Measurements from ENCODE around the gene STK32B.

STK32B gene

GRCh38 chr4:5050520-5051277 is 581 bp upstream of the STK32B start (continued):
- TF ChIP-seq ZBTB10 (tag by site-specific recombination; IDR thresholded peaks at IDR 0.05) (peak; percentile 64; the same call in 1 of the 2 replicates), ZNF214 (tag by site-specific recombination; IDR thresholded peaks at IDR 0.05; ENCODE audit: borderline replicate concordance) (no peak), ZSCAN23 (tag by site-specific recombination; IDR thresholded peaks at IDR 0.05) (no peak), ZNF692 (tag by site-specific recombination; IDR thresholded peaks at IDR 0.05) (peak; percentile 61), GLIS1 (tag by site-specific recombination; IDR thresholded peaks at IDR 0.05) (peak; percentile 10; the same call in 1 of the 2 replicates), ZNF660 (tag by site-specific recombination; IDR thresholded peaks at IDR 0.05) (no peak), ZEB2 (tag by site-specific recombination; IDR thresholded peaks at IDR 0.05) (no peak), ZNF777 (tag by site-specific recombination; IDR thresholded peaks at IDR 0.05; ENCODE audit: borderline replicate concordance) (0 out of 2 replicates have a peak, but pooled peaks have one; percentile 33), ZNF529 (tag by site-specific recombination; IDR thresholded peaks at IDR 0.05; ENCODE audit: insufficient replicate concordance) (no peak), ZNF639 (tag by site-specific recombination; IDR thresholded peaks at IDR 0.05) (no peak), ZNF558 (tag by site-specific recombination; IDR thresholded peaks at IDR 0.05) (no peak), PRDM2 (tag by site-specific recombination; IDR thresholded peaks at IDR 0.05; ENCODE audit: borderline replicate concordance) (no peak), ZNF623 (tag by site-specific recombination; IDR thresholded peaks at IDR 0.05) (no peak), ZSCAN18 (tag by site-specific recombination; IDR thresholded peaks at IDR 0.05) (no peak), ZNF76 (tag by site-specific recombination; IDR thresholded peaks at IDR 0.05; ENCODE audit: borderline replicate concordance, low read depth) (no peak), ZNF510 (tag by site-specific recombination; IDR thresholded peaks at IDR 0.05; ENCODE audit: insufficient replicate concordance) (no peak), KLF8 (tag by site-specific recombination; IDR thresholded peaks at IDR 0.05) (no peak)
- TF ChIP-seq, protein P1, sequence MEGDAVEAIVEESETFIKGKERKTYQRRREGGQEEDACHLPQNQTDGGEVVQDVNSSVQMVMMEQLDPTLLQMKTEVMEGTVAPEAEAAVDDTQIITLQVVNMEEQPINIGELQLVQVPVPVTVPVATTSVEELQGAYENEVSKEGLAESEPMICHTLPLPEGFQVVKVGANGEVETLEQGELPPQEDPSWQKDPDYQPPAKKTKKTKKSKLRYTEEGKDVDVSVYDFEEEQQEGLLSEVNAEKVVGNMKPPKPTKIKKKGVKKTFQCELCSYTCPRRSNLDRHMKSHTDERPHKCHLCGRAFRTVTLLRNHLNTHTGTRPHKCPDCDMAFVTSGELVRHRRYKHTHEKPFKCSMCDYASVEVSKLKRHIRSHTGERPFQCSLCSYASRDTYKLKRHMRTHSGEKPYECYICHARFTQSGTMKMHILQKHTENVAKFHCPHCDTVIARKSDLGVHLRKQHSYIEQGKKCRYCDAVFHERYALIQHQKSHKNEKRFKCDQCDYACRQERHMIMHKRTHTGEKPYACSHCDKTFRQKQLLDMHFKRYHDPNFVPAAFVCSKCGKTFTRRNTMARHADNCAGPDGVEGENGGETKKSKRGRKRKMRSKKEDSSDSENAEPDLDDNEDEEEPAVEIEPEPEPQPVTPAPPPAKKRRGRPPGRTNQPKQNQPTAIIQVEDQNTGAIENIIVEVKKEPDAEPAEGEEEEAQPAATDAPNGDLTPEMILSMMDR (tag by site-specific recombination; IDR thresholded peaks at IDR 0.05), result peak; percentile 67
- TF ChIP-seq, protein P2, sequence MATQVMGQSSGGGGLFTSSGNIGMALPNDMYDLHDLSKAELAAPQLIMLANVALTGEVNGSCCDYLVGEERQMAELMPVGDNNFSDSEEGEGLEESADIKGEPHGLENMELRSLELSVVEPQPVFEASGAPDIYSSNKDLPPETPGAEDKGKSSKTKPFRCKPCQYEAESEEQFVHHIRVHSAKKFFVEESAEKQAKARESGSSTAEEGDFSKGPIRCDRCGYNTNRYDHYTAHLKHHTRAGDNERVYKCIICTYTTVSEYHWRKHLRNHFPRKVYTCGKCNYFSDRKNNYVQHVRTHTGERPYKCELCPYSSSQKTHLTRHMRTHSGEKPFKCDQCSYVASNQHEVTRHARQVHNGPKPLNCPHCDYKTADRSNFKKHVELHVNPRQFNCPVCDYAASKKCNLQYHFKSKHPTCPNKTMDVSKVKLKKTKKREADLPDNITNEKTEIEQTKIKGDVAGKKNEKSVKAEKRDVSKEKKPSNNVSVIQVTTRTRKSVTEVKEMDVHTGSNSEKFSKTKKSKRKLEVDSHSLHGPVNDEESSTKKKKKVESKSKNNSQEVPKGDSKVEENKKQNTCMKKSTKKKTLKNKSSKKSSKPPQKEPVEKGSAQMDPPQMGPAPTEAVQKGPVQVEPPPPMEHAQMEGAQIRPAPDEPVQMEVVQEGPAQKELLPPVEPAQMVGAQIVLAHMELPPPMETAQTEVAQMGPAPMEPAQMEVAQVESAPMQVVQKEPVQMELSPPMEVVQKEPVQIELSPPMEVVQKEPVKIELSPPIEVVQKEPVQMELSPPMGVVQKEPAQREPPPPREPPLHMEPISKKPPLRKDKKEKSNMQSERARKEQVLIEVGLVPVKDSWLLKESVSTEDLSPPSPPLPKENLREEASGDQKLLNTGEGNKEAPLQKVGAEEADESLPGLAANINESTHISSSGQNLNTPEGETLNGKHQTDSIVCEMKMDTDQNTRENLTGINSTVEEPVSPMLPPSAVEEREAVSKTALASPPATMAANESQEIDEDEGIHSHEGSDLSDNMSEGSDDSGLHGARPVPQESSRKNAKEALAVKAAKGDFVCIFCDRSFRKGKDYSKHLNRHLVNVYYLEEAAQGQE (tag by site-specific recombination; IDR thresholded peaks at IDR 0.05), result no peak

Measured in HEK293 (cell line).